BJ (cell line): Measurements from ENCODE around the gene RNU6-7. TPM values are rescaled to one million over a fixed set of nuclear protein-coding genes. Genes with fewer than 3 reads are reported as not detected.

ENCODE experiments used
- CTCF ChIA-PET: fragments of 350-600 bp; formaldehyde crosslinking; extraction: SDS; loops from one replicate; lab custom pipeline; 2021; ENCODE audit warnings: antibody characterized with exemption, inconsistent platforms; lab: Yijun Ruan, JAX
- POLR2A ChIA-PET: fragments of 300-600 bp; sonication (Branson Sonifier 250); formaldehyde crosslinking; extraction: SDS; loops from one replicate; lab custom pipeline; 2021; ENCODE audit warnings: antibody characterized with exemption; lab: Charles Lee
- DNase-seq: peaks from one replicate; pipeline ENCODE4 v3.0.0-alpha.2; 2011; ENCODE audit warnings: low read depth
- H3K27me3 ChIP-seq: 2 replicates; pipeline ENCODE4 v1.6.0; 2011; ENCODE audit warnings: low read length; ENCODE audit not compliant: control insufficient read depth, insufficient read depth
- H3K36me3 ChIP-seq: 2 replicates; pipeline ENCODE4 v1.5.1; 2011; ENCODE audit warnings: low read length; ENCODE audit not compliant: control insufficient read depth, insufficient read depth
- H3K4me3 ChIP-seq: 2 replicates; pipeline ENCODE4 v1.5.1; 2011; ENCODE audit warnings: low read depth, mild to moderate bottlenecking, control low read depth, low read length
- polyA minus RNA-seq: library from RNA; depleted of rRNA, polyadenylated mRNA; stranded (reverse); fragments of >200 nt; gene quantifications from 2 replicates; pipeline ENCODE4 v1.2.3, GENCODE V29; 2011; rRNA and poly(A)+ RNA removed
- polyA plus RNA-seq: library from polyadenylated mRNA; depleted of rRNA; stranded (reverse); fragments of >200 nt; gene quantifications from 2 replicates; pipeline ENCODE4 v1.2.3, GENCODE V29; 2011; rRNA removed
- TF ChIP-seq, protein P1 (sequence below): IDR thresholded peaks from 2 replicates; pipeline ENCODE4 v1.5.1; 2011; ENCODE audit warnings: low read depth, mild to moderate bottlenecking, control low read depth, inconsistent platforms, low read length, moderate library complexity; ENCODE audit not compliant: insufficient read depth

RNU6-7 gene
- not detected in 2 replicates for polyA plus RNA-seq
- polyA minus RNA-seq, result not detected in 2 replicates

DNA sequence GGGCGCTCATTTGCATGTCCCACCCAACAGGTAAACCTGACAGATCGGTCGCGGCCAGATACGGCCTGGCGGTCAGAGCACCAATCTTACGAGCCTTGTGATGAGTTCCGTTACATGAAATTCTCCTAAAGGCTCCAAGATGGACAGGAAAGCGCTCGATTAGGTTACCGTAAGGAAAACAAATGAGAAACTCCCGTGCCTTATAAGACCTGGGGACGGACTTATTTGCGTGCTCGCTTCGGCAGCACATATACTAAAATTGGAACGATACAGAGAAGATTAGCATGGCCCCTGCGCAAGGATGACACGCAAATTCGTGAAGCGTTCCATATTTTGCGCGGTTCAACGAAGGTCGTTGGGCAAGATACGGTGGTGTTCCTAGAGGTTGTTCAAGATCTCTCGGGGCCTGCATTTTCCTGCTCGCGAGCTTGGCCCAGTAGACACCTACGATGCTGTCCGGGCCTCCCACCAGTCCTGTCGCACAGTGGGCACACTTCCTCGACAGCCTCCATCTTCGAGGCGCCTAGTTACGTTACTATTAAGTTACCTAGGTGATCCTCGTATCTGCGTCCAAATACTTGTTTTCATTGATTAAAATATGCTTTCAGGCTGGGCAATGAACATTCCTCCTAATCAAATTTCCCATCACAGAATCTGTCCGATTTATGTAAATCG lies at the start of gene RNU6-7:
RNU6-7 (plus strand) TSS at position 230 of the 675 bp plus-strand sequence.
- Histone ChIP-seq H3K4me3 (peak within 1 kb of the TSS; percentile 38), H3K36me3 (no peaks in the 10 kb centered on the region), H3K27me3 (peaks cover 2% of the 10 kb centered on the region; the same call in 1 of the 2 replicates)
- TF ChIP-seq, protein P1, sequence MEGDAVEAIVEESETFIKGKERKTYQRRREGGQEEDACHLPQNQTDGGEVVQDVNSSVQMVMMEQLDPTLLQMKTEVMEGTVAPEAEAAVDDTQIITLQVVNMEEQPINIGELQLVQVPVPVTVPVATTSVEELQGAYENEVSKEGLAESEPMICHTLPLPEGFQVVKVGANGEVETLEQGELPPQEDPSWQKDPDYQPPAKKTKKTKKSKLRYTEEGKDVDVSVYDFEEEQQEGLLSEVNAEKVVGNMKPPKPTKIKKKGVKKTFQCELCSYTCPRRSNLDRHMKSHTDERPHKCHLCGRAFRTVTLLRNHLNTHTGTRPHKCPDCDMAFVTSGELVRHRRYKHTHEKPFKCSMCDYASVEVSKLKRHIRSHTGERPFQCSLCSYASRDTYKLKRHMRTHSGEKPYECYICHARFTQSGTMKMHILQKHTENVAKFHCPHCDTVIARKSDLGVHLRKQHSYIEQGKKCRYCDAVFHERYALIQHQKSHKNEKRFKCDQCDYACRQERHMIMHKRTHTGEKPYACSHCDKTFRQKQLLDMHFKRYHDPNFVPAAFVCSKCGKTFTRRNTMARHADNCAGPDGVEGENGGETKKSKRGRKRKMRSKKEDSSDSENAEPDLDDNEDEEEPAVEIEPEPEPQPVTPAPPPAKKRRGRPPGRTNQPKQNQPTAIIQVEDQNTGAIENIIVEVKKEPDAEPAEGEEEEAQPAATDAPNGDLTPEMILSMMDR, result no peak
- CTCF ChIA-PET, result interaction anchor here (1.5 kb wide), 1 partner anchor 51 kb away, joined by 3 read pairs; no protein-coding TSS in a partner anchor
- DNase-seq, result no peak
- POLR2A ChIA-PET, result no interaction called here

DNA sequence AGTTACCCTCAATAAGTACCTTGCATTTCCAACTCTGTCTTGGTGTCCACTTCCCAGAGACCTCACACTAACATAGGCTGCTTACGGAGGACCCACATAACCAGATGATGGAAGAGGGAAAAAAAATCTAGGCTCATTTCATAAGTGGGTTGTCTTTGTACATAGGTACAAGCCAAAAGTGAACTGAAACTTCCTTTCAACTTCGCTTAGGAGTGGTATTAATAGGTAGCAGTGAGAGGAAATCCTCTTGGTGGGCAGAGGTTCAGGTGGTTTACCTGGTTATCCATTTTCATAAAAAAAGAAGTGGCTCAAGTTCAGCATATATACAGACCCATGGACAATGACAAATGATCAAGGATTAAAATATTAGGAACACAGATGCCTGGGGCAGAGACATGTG lies 35.8 kb upstream of the RNU6-7 start:
- no peaks in the 10 kb centered on the region for H3K27me3 ChIP-seq
- CTCF ChIA-PET, result interaction anchor here (1.2 kb wide), 1 partner anchor 17 kb away, joined by 3 read pairs; no protein-coding TSS in a partner anchor

DNA sequence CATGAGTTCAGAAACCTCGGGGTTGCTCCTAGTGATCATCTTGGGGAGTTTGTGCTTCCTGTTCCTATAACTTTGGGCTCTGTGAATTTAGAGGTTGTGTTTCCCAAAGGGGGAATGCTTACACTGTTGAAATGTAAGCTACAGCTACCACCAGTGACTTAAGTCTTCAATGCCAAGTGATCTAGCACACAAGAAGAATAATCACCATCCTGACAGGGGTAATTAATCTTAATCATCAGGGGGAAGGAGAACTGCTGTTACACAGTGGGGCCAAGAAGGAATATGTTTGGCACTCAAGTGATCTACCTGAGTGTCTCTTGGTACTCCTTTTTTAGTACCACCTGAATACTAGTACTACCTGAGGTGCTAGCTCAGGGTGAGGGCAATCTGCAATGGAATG lies 34.9 kb upstream of the RNU6-7 start:
- Histone ChIP-seq H3K4me3 (no peak overlapping the region), H3K36me3 (no peaks in the 10 kb centered on the region), H3K27me3 (no peaks in the 10 kb centered on the region)
- POLR2A ChIA-PET, result no interaction called here
- CTCF ChIA-PET, result no interaction called here
- TF ChIP-seq, protein P1, result no peak
- DNase-seq, result no peak

More for the DNA sequence above, 35.8 kb upstream of the RNU6-7 start:
- POLR2A ChIA-PET, result no interaction called here
- H3K36me3 ChIP-seq, result no peaks in the 10 kb centered on the region
- TF ChIP-seq, protein P1, result no peak
- no peak overlapping the region for H3K4me3 ChIP-seq
- DNase-seq, result no peak

DNA sequence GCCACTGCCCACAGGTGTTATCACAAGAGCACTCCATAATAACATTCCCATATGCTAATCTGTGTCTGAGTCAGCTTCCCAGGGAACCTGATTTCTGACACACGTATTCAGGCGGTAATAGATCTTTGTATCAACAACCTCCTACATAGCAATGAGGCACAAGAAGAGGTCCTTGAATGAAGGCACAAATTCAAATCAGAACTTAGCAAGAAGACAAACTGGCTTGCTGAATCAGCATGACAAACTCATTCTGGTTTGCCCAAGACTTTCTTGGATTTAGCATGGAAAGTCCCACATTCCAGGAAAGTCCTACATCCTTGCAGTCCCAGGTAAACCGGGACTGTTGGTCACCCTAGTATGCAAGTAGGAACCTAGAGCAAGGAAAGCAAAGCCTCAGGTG lies 33.9 kb upstream of the RNU6-7 start:
- no peak overlapping the region for H3K4me3 ChIP-seq
- H3K27me3 ChIP-seq, result no peaks in the 10 kb centered on the region
- ChIA-PET CTCF (interaction anchor here (0.9 to 1.4 kb wide), 2 partner anchors 16 to 57 kb away, joined by 3 read pairs; no protein-coding TSS in a partner anchor), POLR2A (no interaction called here)
- no peaks in the 10 kb centered on the region for H3K36me3 ChIP-seq
- TF ChIP-seq, protein P1, result no peak
- no peak for DNase-seq

DNA sequence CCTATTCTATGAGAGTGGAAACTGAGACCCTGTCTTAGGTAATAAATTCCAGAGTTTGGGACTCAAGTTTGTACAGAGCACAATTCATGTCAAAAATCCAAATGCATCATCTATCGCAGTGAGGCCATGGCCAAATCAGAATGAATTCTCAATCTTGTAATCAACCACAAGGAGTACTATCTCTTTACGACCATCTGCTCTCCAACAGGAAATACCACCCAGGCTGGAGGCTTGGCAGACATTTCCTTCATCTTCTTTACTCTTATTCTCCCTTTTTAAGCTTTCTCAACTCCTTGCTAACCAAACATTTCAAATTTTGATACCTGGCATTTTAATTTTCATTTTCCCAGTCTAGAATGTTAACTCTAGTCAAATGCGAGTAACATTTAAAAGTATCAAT lies 32.7 kb upstream of the RNU6-7 start:
- ChIA-PET CTCF (interaction anchor here (0.6 to 1.4 kb wide), 2 partner anchors 56 to 1244 kb away, joined by 3 read pairs; no protein-coding TSS in a partner anchor), POLR2A (no interaction called here)
- DNase-seq, result no peak
- Histone ChIP-seq H3K36me3 (no peaks in the 10 kb centered on the region), H3K4me3 (no peak overlapping the region), H3K27me3 (no peaks in the 10 kb centered on the region)
- TF ChIP-seq, protein P1, result no peak
